ENCODE measurements around the gene SMU1.
A peak's percentile ranks its signal among the peaks of the same experiment; 100 is the strongest.
"Not testable (repeated sequence)": the region's sequence is repeated elsewhere in the genome, so short reads cannot be mapped to it uniquely, and the experiment has no call there.

Gene SMU1

DNA sequence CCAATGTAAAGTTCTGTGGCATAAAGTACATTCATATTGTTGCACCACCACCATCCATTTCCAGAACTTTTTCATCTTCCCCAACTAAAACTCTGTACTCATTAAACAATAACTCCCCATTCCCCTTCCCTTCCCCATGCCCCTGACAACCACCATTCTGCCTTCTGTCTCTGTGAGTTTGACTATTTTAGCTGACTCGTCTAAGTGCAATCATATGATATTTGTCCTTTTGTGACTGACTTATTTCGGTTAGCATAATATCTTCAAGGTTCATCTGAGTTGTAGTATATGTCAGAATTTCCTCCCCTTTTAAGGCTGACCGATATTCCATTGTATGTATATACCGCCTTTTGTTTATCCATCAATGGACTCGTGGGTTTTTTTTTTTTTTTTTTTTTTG is 29.0 kb upstream of the SMU1 start:
- DNase-seq (ENCODE audit: low spot score) = no peak

DNA sequence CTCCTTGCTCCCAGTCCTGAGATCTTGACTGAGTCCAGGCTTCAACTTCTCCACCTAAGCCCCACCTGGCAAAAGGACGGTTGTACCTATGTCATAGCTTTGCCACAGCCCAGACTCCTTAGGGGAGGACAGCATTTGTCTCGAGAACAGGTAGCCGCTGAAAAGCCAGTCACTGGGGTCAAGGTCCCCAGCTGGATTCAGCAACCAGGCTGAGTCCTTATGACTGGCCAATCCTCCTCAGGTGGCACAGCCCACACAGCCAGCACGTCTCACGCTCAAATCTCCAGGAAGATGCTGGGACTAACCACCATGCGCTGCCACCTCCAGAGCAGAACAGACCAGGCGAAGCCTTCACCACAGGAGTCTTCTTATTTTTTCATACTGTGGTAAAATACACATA is 27.9 kb upstream of the SMU1 start:
- DNase-seq (ENCODE audit: low spot score) = no peak

GRCh38 chr9:33103501-33104281 is 27.2 kb upstream of the SMU1 start:
- no peak for DNase-seq (ENCODE audit: low spot score)

- DNase-seq (ENCODE audit: low spot score) = no peak
These were observed 26.2 kb upstream of the SMU1 start for GRCh38 chr9:33102551-33103210.

DNA sequence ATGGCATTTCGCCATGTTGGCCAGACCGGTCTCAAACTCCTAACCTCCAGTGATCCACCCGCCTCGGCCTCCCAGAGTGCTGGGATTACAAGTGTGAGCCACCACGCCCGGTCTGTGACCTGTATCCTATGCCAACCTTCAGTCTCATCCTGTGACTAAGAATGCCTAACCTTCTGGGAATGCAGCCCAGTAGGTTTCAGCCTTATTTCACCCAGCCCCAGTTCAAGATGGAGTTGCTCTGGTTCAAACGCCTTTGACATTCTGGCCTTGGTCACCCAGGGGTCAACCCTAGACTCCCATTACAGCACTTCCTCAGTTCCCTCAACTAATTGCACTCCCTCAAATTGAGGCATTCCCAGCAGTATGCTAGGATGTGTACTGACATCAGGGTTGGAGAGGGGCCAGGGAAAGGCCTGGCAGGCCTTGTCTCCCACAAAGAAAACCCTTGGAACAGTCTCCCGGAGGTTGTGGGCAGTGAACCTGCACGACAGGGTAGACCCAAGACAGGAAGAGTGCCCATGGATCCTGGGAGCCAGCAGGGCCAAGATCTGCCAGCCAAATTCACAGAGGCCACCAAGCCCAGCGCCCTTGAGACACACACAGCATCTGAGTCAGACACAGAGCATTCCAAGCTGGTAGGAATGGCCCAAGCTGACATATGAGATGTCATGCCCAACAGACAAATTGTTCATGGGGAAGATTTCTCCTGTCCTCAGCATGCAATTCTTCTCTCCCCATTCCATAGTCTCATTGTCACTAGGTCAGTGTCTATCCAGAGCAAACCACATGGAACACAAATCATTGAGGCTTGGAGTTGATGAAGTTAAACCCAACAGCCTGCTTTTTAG is 24.9 kb upstream of the SMU1 start:
- peak; percentile 52 for DNase-seq (ENCODE audit: low spot score)

DNA sequence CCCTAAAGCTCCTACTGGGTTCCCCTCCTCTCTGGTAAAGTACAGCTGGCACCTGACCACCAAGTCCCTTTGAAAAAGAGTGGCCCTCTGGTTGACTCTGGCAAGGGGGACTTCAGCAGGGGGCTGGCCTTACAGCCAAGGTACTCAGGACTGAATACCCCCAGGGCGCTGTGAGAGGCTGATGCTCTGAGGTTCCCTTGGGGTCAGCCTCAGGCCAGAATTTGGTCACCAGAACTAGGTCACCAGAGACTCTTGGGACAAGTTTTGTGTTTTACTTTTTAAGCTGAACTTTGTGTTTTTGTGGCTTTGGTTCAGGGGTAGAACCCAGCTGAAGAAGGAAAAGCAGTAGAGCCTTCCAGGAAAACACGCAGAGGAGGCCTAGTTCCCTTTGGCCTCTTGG is 23.3 kb upstream of the SMU1 start:
- DNase-seq (ENCODE audit: low spot score) = no peak

DNA sequence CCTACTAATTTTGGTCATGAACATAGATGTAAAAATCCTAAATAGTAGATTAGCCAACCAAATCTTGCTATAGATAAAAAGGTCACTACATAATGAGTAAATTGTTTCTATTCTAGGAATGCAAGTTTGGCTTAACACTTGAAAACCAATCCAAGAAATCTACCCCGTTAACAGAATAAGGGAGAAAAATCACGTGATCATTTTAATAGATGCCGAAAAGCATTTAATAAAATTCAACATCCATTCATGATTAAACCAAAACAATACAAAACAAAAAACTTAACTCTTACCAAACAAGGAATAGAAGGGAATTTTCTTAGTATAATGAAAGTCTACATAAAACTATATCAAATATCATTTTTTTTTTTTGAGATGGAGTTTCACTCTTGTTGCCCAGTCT is 20.7 kb upstream of the SMU1 start:
- no peak for DNase-seq (ENCODE audit: low spot score)

- DNase-seq (ENCODE audit: low spot score) = no peak
These were observed 16.2 kb upstream of the SMU1 start for GRCh38 chr9:33092634-33093033.

DNA sequence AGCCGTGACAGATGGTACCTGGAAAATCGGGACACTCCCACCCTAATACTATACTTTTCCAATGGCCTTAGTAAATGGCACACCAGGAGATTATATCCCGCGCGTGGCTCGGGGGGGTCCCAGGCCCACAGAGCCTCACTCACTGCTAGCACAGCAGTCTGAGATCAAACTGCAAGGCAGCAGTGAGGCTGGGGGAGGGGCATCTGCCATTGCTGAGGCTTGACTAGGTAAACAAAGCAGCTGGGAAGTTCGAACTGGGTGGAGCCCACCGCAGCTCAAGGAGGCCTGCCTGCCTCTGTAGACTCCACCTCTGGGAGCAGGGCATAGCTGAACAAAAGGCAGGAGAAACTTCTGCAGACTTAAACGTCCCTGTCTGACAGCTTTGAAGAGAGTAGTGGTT is 9.2 kb upstream of the SMU1 start:
- DNase-seq (ENCODE audit: low spot score) = not testable (repeated sequence)

- no peak for DNase-seq (ENCODE audit: low spot score)
These were observed 6.3 kb upstream of the SMU1 start for GRCh38 chr9:33082538-33083326.

GRCh38 chr9:33082128-33082527 is 5.7 kb upstream of the SMU1 start:
- no peak for DNase-seq (ENCODE audit: low spot score)

- peak; percentile 71 for DNase-seq (ENCODE audit: low spot score)
These were observed 4.8 kb upstream of the SMU1 start for GRCh38 chr9:33081128-33081851.

DNA sequence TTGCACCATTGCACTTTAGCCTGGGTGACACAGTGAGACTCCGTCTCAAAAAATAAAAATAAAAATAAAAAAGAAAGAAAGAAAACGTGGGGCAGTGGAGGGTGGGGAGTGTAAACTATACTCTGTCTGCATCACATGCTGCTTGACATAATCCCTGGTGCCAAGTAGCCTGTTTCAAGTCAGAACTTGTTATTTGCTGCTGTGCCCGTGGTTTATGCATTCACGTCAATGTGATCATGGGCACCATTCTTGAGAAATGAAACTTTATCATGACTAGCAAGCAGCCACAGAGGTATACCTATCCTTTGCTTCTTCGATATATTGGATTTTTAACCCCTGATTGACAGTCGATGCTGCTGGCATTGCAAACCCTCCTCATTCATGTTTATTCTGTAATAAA is 4.1 kb upstream of the SMU1 start:
- DNase-seq (ENCODE audit: low spot score) = no peak

- DNase-seq (ENCODE audit: low spot score) = no peak
These were observed 7.5 kb downstream of the SMU1 start for GRCh38 chr9:33068991-33069390.

DNA sequence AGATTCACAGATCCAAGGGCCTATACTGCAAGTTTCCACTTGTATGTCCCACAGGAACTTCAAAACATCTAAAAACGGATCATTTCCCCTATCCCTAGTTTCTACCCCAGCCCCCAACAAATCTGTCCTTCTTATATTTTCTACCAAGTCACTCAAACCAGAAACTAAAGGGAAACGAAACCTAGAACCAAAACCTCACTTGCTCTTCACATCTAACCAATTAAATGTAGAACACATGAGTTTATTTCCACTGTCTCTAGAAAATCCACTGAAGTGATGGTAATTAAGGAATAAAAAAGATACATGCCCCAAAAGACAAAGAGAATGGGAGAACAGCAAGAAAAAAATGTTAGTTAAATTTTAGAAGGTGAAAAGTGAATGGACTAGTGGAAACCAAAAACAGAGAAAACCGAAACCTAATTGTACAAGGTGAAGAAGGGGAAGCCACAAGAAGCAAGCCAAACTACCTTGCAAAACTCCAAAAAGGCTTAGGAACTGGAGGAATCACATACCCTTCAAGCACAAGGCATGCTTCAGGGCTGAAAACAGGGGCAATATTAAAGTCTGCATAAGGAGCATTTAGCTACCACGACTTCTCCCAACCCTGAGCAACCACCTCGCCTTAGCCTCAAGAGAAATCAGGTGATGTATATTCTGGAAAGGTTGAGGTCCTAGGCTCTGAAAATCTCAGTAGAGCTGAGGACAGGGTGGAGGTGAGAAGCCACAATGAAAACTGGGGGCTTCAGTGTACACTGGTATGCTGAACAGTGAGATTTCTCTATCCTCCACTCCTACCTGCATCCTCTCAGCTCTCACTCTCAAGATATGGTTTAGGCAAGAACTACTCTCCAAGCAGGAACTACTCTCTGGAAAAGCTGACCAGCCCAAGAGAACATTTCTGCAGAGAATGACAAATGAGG is 11.1 kb downstream of the SMU1 start:
- DNase-seq (ENCODE audit: low spot score) = no peak

- DNase-seq (ENCODE audit: low spot score) = no peak
These were observed 25.3 kb downstream of the SMU1 start for GRCh38 chr9:33051144-33051543.

- no peak for DNase-seq (ENCODE audit: low spot score)
These were observed 26.7 kb downstream of the SMU1 start for GRCh38 chr9:33049680-33050361.

DNA sequence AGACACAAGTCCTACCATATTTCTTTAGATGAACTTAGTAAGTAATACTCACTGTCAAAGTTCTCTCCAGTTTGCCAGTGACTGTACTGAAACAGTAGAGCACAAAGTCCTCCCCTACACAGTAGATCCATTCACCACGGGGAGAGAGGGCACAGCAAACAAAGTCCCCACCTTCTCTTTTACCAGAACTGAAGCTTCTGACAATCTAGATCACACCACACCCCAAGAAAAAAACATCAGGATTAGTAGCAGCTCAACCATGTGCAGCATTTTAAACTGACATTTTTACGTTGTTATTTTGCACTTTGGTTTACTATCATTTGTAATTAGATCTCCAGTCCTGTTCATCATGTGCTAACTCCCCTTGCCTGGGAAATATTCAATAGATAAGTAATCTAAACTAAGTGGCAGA is 28.4 kb downstream of the SMU1 start:
- DNase-seq (ENCODE audit: low spot score) = no peak

DNA sequence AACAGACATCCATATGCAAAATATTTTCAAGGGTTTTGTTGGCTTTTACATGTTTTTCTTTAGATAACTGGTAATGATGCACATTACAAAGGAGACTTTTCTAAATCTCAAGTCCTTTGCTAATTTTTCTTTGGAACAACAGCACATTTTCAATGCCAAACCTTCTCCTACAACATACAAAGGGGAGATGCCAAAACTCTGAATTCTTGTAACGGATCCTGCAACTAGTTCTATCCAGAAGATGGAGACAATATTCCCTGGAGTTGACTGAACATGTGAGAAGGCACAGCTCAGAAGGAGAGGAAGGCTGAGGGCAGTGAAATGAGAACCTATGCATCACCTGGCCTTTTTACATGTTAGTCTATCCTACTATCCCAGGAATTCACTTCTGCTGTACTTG is 30.4 kb downstream of the SMU1 start:
- DNase-seq (ENCODE audit: low spot score) = no peak
